ENCODE results near the gene PARP15.

Gene PARP15

GRCh38 chr3:122546151-122546550 lies 31.3 kb upstream of the PARP15 start:
- H3K4me3 ChIP-seq (ENCODE audit: low read length), result no peak overlapping the region
- TF ChIP-seq CTCF (conservative IDR thresholded peaks at IDR 0.05; ENCODE audit: low read depth, low read length), result no peak

GRCh38 chr3:122548076-122548475 lies 29.4 kb upstream of the PARP15 start:
- TF ChIP-seq CTCF (conservative IDR thresholded peaks at IDR 0.05; ENCODE audit: low read depth, low read length), result no peak
- H3K4me3 ChIP-seq (ENCODE audit: low read length), result no peak overlapping the region
- no peak for DNase-seq (ENCODE audit: low read depth)

More at GRCh38 chr3:122546151-122546550, 31.3 kb upstream of the PARP15 start:
- no peak for DNase-seq (ENCODE audit: low read depth)

- no peak for DNase-seq (ENCODE audit: low read depth)
- no peak overlapping the region for H3K4me3 ChIP-seq (ENCODE audit: low read length)
- no peak for TF ChIP-seq CTCF (conservative IDR thresholded peaks at IDR 0.05; ENCODE audit: low read depth, low read length)
Measured at GRCh38 chr3:122548619-122549018, 28.8 kb upstream of the PARP15 start.

- TF ChIP-seq CTCF (conservative IDR thresholded peaks at IDR 0.05; ENCODE audit: low read depth, low read length), result no peak
- DNase-seq (ENCODE audit: low read depth), result no peak
- no peak overlapping the region for H3K4me3 ChIP-seq (ENCODE audit: low read length)
Measured at GRCh38 chr3:122553171-122553570, 24.3 kb upstream of the PARP15 start.

GRCh38 chr3:122555275-122556071 lies 22.0 kb upstream of the PARP15 start:
- no peak for TF ChIP-seq CTCF (conservative IDR thresholded peaks at IDR 0.05; ENCODE audit: low read depth, low read length)
- H3K4me3 ChIP-seq (ENCODE audit: low read length), result no peak overlapping the region
- no peak for DNase-seq (ENCODE audit: low read depth)

- no peak overlapping the region for H3K4me3 ChIP-seq (ENCODE audit: low read length)
- no peak for TF ChIP-seq CTCF (conservative IDR thresholded peaks at IDR 0.05; ENCODE audit: low read depth, low read length)
- no peak for DNase-seq (ENCODE audit: low read depth)
Measured at GRCh38 chr3:122557356-122557755, 20.1 kb upstream of the PARP15 start.

GRCh38 chr3:122558605-122559004 lies 18.8 kb upstream of the PARP15 start:
- no peak for DNase-seq (ENCODE audit: low read depth)

More at GRCh38 chr3:122558605-122559004, 18.8 kb upstream of the PARP15 start:
- TF ChIP-seq CTCF (conservative IDR thresholded peaks at IDR 0.05; ENCODE audit: low read depth, low read length), result no peak
- no peak overlapping the region for H3K4me3 ChIP-seq (ENCODE audit: low read length)
